Dedifferentiated amniotic fluid mesenchymal stem cell (primary cell): ENCODE data around the gene SGPL1.
A peak's percentile ranks its signal among the peaks of the same experiment; 100 is the strongest.

Experiments used
- DNase-seq: peaks from one replicate; pipeline ENCODE4 v3.0.0-alpha.2; 2016; ENCODE audit errors: extremely low spot score

Gene SGPL1

DNA sequence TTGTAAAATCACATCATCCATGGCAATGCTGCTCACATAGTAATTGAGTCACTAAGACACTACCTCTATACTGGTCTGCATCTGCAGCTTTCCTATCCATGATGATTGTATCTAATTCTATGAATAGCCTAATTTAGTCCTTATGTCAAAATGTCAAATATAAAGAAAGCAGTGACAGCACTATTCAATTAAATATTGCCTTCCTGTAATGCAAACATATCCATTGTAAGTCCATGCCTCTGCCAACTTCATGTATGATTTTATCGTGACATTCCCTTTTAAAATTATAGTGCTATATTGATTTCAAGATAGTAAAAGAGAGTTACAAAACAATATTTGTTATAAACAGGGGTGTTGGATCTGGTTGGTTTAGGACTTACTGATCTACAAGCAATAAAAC is 4.8 kb upstream of the SGPL1 start:
- no peak for DNase-seq

- no peak for DNase-seq
Measured at GRCh38 chr10:70811881-70812280, 3.9 kb upstream of the SGPL1 start.

GRCh38 chr10:70812814-70813213 is 2.9 kb upstream of the SGPL1 start:
- no peak for DNase-seq

DNA sequence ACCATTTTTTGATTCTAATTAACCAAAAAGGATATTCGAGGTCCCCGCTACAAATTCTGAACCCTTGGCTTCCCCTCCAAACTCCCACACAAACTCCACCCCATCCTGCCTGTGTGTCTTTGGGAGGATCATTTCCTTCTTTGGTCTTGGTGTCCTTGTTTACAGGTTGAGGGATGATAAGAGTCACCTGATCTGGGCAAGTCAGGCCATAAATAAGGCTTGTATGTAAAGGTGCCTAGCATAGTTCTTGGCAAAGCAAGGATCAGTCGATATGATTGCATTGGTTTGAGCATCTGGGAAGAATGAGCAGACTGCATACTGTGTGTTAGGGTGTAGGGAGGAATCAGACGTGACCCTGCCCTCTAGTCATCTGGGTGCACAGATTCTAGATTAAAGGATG is 1.6 kb upstream of the SGPL1 start:
- DNase-seq: no peak

- peak; percentile 57 for DNase-seq
Measured at GRCh38 chr10:70816220-70816894, 609 bp downstream of the SGPL1 start.

DNA sequence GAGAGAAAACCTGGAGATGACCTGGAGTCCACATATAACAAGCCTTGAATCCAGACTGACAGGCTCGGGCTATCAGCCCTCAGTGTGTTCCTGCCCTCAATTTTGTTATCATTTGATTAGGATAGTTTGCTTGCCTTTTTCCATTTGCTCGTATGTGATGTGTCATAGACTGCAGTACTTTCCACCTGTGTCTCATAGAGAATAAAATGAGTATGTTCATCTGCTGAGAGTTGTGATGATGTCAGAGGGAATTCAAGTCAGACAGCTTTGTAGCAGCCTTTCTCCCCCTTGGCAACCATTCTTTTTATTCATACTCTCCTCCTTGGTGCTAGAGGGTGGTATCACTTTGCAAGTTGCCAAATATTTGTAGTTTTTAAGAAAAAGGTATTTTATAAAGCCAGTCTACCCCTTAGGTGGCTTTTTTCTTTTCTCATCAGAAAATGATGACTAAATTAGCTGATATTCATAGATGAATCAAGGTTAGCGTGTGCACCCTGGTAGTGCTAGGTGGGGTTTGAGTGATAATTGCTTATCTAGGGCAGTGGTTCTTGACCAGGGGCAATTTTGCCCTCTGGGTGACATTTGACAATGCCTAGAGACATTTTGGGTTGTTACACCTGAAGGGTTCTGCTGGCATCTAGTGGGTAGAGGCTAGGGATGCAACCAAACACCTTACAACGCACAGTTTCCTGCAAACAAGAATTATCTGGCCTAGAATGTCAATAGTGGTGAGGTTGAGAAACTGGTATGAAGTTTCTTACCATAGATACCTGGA is 5.4 kb downstream of the SGPL1 start:
- no peak for DNase-seq

- no peak for DNase-seq
Measured at GRCh38 chr10:70822076-70822820, 6.5 kb downstream of the SGPL1 start.

- DNase-seq: no peak
Measured at GRCh38 chr10:70827086-70827757, 11.5 kb downstream of the SGPL1 start.

DNA sequence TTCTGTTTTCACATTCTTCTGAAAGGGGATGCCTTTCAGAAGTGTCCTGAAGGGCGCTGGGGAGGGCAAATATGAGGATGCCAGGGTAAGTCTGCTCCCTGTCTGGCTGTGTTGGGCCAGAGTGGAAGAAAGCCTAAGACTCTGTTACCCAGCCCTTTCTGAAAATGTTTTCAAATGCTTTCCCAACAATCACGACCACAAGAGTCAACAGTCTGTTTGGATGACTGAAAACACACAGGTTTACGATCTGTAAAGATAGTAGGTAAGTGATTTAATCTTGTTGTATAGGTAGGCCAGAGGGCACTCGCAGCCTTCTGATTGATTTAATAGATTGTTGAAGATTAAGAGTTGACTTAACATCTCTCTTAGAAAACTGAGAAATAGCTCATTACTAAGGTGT is 13.2 kb downstream of the SGPL1 start:
- DNase-seq: no peak

DNA sequence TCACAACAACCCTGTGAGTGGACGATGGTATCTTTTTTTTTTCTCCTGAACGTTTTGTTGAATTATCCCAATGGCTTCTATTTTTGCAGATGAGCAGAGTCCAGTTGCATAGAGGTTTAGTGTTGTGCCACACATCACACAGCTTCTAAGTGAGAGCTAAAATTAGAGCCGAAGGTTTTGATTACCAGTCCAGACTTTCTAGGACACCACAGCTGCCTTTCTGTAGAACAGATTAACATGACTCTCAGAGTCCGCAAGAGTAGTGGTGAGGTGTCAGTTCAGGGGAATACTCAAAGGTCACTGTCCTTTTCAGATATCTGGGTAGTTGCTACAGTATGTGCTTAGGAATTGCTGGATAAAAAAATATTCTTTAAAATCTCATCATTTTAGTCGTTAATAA is 13.8 kb downstream of the SGPL1 start:
- DNase-seq: no peak

DNA sequence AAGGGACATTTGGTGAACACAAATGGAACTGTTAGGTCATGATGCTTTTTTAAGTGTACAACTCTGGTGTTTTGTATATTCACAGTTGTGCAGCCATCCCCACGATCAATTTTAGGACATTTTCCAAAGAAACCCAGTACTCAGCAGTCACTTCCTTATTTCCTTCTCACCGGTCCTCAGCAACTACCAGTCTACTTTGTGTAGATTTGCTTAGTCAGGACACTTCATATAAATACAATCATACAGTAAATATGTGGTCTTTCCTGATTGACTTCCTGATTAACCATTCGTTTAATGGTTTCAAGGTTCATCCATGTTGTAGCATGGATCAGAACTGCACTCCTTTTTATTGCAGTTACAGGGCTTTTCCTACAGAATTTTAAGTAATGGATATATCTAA is 14.4 kb downstream of the SGPL1 start:
- no peak for DNase-seq

GRCh38 chr10:70832221-70832620 is 16.5 kb downstream of the SGPL1 start:
- no peak for DNase-seq

DNA sequence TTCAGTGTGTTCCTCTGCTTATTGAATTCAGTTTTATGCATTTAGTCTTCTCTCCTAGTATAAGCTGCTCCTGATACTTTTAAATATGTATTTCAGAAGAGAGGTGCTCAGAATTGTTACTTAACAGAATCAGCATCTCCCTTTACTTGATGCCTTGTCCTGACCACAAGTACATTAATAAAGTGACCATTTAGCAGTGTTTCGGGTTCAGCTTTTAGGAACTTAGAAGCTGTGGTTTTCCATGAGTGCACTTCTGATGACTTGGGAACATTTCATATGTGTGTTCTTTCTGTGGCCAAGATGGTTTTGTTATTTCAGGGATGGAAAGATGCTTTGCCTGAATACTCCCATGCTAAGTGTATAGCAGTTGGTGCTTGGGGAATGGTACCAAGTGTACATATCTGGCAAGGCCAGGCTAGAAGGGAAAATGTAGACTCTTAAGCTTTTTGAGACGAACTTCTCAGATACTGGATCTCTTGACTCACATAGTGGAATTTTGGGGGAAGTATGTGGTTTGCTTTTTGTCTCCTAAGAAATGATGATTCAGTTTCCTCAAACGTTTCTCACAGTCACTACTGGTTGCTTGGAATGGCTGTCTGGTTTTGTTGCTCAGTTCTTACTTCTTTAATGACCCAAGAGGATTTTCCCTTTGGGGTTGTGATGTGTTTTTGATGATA is 17.2 kb downstream of the SGPL1 start:
- peak; percentile 85 for DNase-seq

DNA sequence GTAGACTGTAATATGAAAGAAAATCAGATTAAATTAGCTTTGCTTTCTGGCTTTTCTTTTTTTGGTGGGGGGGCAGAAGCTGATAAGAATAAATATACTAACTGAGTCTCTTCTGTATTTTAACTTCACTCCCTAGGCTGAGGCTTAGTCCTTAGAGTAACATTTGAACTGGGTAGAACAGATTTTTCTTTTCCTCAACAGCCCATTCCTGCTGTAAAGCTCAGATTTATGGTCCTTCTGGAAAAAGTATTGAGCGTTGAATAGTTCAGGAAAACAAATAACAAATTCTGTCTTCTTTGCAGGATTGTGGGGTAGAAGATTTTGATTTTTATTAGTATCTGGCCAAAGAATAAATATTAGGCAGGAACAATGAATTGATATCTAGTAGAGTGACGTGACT is 17.9 kb downstream of the SGPL1 start:
- no peak for DNase-seq

- DNase-seq: no peak
Measured at GRCh38 chr10:70834021-70834420, 18.3 kb downstream of the SGPL1 start.

DNA sequence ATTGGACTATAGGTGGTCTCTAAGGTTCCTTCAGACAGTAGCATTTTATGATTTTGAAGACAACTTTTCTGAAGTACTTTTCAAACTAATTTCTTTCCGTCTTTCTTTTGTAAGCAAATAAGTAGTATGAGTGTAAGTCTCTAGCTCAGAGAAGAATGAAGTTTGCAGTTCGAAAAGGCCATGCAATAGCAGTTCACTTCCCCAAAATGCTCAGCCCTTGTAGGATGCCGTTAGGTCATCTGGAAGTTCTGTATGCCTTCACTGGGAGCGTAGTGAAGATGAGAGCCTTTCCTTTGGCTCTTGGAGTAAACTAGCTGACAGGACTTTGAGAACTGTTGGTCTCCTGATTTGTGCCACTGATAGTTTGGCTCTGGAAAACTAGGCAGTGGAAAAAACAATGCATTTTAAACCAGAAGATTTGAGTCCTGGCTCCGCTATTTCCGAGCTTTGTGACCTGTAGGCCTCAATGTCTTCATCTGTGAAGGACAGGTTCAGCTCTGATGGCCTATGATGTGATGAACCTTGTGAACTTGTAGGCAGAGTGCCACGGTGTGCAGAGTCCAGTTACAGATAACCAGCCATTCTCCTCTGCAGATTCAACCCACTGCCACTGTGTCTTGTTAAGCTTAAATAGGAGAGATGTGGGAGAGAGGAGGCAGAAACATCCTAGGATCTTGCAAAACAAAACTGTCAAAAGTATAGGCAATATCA is 18.8 kb downstream of the SGPL1 start:
- DNase-seq: no peak

DNA sequence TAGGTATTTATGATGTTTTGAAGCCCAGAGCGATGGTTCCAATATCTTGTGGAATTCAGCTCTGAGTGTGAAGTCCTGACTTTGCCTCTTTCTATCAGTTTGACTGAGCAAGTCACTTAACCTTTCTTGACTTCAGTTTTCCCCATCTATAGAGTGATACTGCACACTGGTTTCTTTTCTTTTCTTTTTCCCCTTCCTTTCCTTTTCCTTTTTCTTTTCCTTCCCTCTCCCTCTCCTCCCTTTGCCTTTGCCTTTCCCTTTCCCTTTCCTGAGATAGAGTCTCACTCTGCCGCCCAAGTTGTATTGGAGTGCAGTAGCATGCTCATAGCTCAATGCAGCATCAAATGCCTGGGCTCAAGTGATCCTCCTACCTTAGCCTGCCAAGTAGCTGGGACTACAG is 20.6 kb downstream of the SGPL1 start:
- no peak for DNase-seq

DNA sequence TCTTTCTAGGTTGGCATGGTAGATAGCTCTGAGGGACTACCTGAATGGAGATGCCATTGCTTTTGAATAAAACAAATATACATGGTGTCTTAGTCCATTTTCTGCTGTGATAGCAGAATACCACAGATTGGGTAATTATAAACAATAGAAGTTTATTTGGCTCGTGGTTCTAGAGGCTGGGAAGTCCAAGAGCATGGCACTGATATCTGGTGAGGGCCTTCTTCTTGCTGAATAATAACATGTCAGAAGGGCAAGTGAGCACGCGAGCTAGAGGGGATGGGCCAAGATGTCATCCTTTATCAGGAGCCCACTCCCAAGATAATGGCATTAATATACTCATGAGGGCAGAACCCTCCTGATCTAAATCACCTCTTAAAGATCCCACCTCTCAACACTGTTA is 21.9 kb downstream of the SGPL1 start:
- DNase-seq: no peak

DNA sequence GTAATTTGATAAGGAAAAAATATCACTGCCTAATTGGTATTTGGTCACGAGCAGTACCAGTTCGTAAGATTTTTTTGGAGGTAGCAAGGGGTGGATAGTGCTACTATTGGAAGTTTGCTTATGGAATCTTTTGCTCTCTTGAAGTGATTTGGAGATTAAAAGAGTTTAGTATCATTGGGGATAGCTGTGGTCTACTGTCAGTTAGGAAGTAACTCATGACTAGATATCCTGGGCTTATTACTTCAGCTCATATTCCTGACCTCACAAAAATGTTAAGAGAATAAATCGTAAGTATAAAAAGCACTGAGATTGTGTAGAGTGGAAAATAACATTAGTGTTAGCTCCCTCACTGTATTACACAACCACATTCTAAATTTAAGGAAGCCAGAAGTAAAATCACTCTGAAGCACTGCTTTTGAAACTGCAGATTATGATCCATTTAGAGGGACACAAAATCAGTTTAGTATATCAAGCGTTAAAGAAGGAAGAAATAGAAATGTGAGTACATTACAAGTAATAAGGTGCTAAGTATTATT is 22.6 kb downstream of the SGPL1 start:
- DNase-seq: no peak

GRCh38 chr10:70840836-70841235 is 25.1 kb downstream of the SGPL1 start:
- no peak for DNase-seq

GRCh38 chr10:70843333-70843732 is 27.6 kb downstream of the SGPL1 start:
- DNase-seq: no peak
